Neural progenitor cell (in vitro differentiated cells): Measurements from ENCODE around the gene SPDYE9. TPM values are rescaled to one million over a fixed set of nuclear protein-coding genes. Genes with fewer than 3 reads are reported as not detected.
"Not testable (repeated sequence)": the region's sequence is repeated elsewhere in the genome, so short reads cannot be mapped to it uniquely, and the experiment has no call there.

Experiments
- DNase-seq: peaks from one replicate; pipeline ENCODE4 v3.0.0-alpha.2; 2016; ENCODE audit warnings: low spot score
- H2AFZ ChIP-seq: fragments of 200-600 bp; sonication (generic); replicated peaks from 2 replicates; pipeline ENCODE4 v1.6.1; 2016; ENCODE audit warnings: antibody characterized with exemption
- H3F3A ChIP-seq: fragments of 200-600 bp; sonication (generic); 2 replicates; pipeline ENCODE4 v1.6.1; 2016; ENCODE audit warnings: antibody characterized with exemption, low read depth
- H3K27ac ChIP-seq: fragments of 200-600 bp; sonication (generic); 2 replicates; pipeline ENCODE4 v1.5.1; 2016; ENCODE audit warnings: mild to moderate bottlenecking
- H3K27me3 ChIP-seq: fragments of 200-600 bp; sonication (generic); 2 replicates; pipeline ENCODE4 v1.6.1; 2016; ENCODE audit warnings: mild to moderate bottlenecking, moderate library complexity
- H3K36me3 ChIP-seq: fragments of 200-600 bp; sonication (generic); 2 replicates; pipeline ENCODE4 v1.5.1; 2016
- H3K4me1 ChIP-seq: fragments of 200-600 bp; sonication (generic); 2 replicates; pipeline ENCODE4 v1.6.1; 2016; ENCODE audit warnings: mixed run types
- H3K4me2 ChIP-seq: fragments of 200-600 bp; sonication (generic); 2 replicates; pipeline ENCODE4 v1.6.1; 2016
- H3K4me3 ChIP-seq: fragments of 200-600 bp; sonication (generic); 2 replicates; pipeline ENCODE4 v1.5.1; 2016
- H3K79me2 ChIP-seq: fragments of 200-600 bp; sonication (generic); 2 replicates; pipeline ENCODE4 v1.6.1; 2016; ENCODE audit warnings: low read depth
- H3K9ac ChIP-seq: fragments of 200-600 bp; sonication (generic); 2 replicates; pipeline ENCODE4 v1.6.1; 2016
- H3K9me3 ChIP-seq: fragments of 200-600 bp; sonication (generic); 2 replicates; pipeline ENCODE4 v1.5.1; 2016; ENCODE audit warnings: low read depth
- H4K20me1 ChIP-seq: fragments of 200-600 bp; sonication (generic); 2 replicates; pipeline ENCODE4 v1.6.1; 2016; ENCODE audit warnings: low read depth
- H3K27ac Mint-ChIP-seq: 3 replicates; pipeline ENCODE4 v1.8.0; 2021; ENCODE audit warnings: mixed read lengths
- H3K27me3 Mint-ChIP-seq: 2 replicates; pipeline ENCODE4 v1.8.0; 2022; ENCODE audit warnings: low read depth, mild to moderate bottlenecking, inconsistent platforms, moderate library complexity, mixed read lengths; ENCODE audit not compliant: insufficient read depth
- H3K36me3 Mint-ChIP-seq: 3 replicates; pipeline ENCODE4 v1.8.0; 2021; ENCODE audit warnings: mixed read lengths
- H3K4me1 Mint-ChIP-seq: 3 replicates; pipeline ENCODE4 v1.8.0; 2021; ENCODE audit warnings: mixed read lengths
- H3K4me3 Mint-ChIP-seq: 3 replicates; pipeline ENCODE4 v1.8.0; 2021; ENCODE audit warnings: mild to moderate bottlenecking, moderate library complexity, mixed read lengths
- H3K9me3 Mint-ChIP-seq: 3 replicates; pipeline ENCODE4 v1.8.0; 2020; ENCODE audit warnings: mixed read lengths
- small RNA-seq: library from RNA; depleted of rRNA; stranded (forward); fragments of <200 nt; gene quantifications from one replicate; pipeline ENCODE3, GENCODE V24; 2015
- total RNA-seq: library from RNA; depleted of rRNA; stranded (reverse); fragments of >200 nt; gene quantifications from 2 replicates; pipeline ENCODE4 v1.2.3, GENCODE V29; 2015; ENCODE audit warnings: low replicate concordance

The SPDYE9 gene
- total RNA-seq, 1 donor from 2014 or later = not detected

- H3K79me2 ChIP-seq, H3K4me1 ChIP-seq, H3K4me3 Mint-ChIP-seq, H3K9me3 ChIP-seq, H3K27me3 Mint-ChIP-seq, DNase-seq, H3K9ac ChIP-seq, H3K9me3 Mint-ChIP-seq, H3K36me3 ChIP-seq, H3K4me1 Mint-ChIP-seq, H3K27me3 ChIP-seq, H2AFZ ChIP-seq, H3K4me2 ChIP-seq, H4K20me1 ChIP-seq, H3K27ac Mint-ChIP-seq, H3K4me3 ChIP-seq, H3F3A ChIP-seq, H3K27ac ChIP-seq, H3K36me3 Mint-ChIP-seq: not testable (repeated sequence)
These were observed 56.2 kb downstream of the SPDYE9 start, which contains the start of gene SPDYE8 for GRCh38 chr7:73029666-73030065. Gene SPDYE8, minus strand, starts transcription at chr7:73029766. Its CDS starts 1,800 bp downstream, at chr7:73027966.

Small RNA genes within 50 kb of the gene (small RNA-seq; reads per million reads assigned to genes)
- gene RF00019 = not detected

Other genes starting within 250 kb of the SPDYE9 start
- 5.8 and 10.4 TPM in 2 replicates for gene POM121, start 160.9 kb downstream of the SPDYE9 start, total RNA-seq
- gene TRIM74, start 116.6 kb downstream of the SPDYE9 start, total RNA-seq = 0.15 and 0.36 TPM in 2 replicates
- gene SPDYE8, start 56.3 kb downstream of the SPDYE9 start, total RNA-seq = not detected in 2 replicates
- not detected in 2 replicates for gene SPDYE11, start 28.1 kb downstream of the SPDYE9 start, total RNA-seq
- gene NSUN5, start 222.8 kb upstream of the SPDYE9 start, total RNA-seq = 23.3 and 48.6 TPM in 2 replicates
- gene TRIM50, start 242.0 kb upstream of the SPDYE9 start, total RNA-seq = not detected in 2 replicates
- gene FKBP6, start 242.1 kb upstream of the SPDYE9 start, total RNA-seq = not detected in 2 replicates